ENCODE data around the gene BCKDHA. TPM values are rescaled to one million over a fixed set of nuclear protein-coding genes. Genes with fewer than 3 reads are reported as not detected.
"Not testable (repeated sequence)": the region's sequence is repeated elsewhere in the genome, so short reads cannot be mapped to it uniquely, and the experiment has no call there.

Gene BCKDHA
- total and polyA plus RNA-seq, 9 donors: 19.8 to 41.2 (median 31.9) TPM

GRCh38 chr19:41463257-41464256 is 65.9 kb downstream of the BCKDHA start:
- H3K4me3 ChIP-seq (ENCODE audit: low read length); H3K4me1 ChIP-seq (ENCODE audit: control insufficient read depth, insufficient read depth, low read length); H3K27ac ChIP-seq (ENCODE audit: low read length); H3K27me3 ChIP-seq (ENCODE audit: control insufficient read depth, insufficient read depth, low read length); H3K36me3 ChIP-seq (ENCODE audit: control insufficient read depth, insufficient read depth, low read length); DNase-seq; H3K9me3 ChIP-seq (replicated peaks; ENCODE audit: control insufficient read depth, low read depth, low read length): not testable (repeated sequence)
- WGBS (ENCODE audit: insufficient coverage): 60% methylated on average over 1 of the region's 22 CpGs

Other genes starting within 250 kb of the BCKDHA start
- 0.09 TPM for gene CYP2S1, start 204.6 kb upstream of the BCKDHA start, total RNA-seq
- 1 to 10 TPM in 2 of 8 donors, under 1 TPM in 6; 0.39 to 3.5 (median 0.58) TPM for gene CYP2S1, start 204.6 kb upstream of the BCKDHA start, polyA plus RNA-seq (ENCODE audit: insufficient read depth in 1 of 8, insufficient read length in 8 of 8, low replicate concordance in 1 of 8)
- gene AXL, start 178.6 kb upstream of the BCKDHA start, total RNA-seq: 39.8 TPM
- 10 to 100 TPM; 25.0 to 39.9 (median 28.7) TPM for gene AXL, start 178.6 kb upstream of the BCKDHA start, polyA plus RNA-seq (ENCODE audit: insufficient read depth in 1 of 8, insufficient read length in 8 of 8, low replicate concordance in 1 of 8)
- gene HNRNPUL1, start 133.4 kb upstream of the BCKDHA start, total RNA-seq: 73.0 TPM
- 100 to 1,000 TPM; 144 to 182 (median 162) TPM for gene HNRNPUL1, start 133.4 kb upstream of the BCKDHA start, polyA plus RNA-seq (ENCODE audit: insufficient read depth in 1 of 8, insufficient read length in 8 of 8, low replicate concordance in 1 of 8)
- gene CCDC97, start 87.6 kb upstream of the BCKDHA start, total RNA-seq: 14.4 TPM
- 10 to 100 TPM; 32.7 to 38.5 (median 35.6) TPM for gene CCDC97, start 87.6 kb upstream of the BCKDHA start, polyA plus RNA-seq (ENCODE audit: insufficient read depth in 1 of 8, insufficient read length in 8 of 8, low replicate concordance in 1 of 8)
- gene TGFB1, start 43.9 kb upstream of the BCKDHA start, total RNA-seq: 4.0 TPM
- 10 to 100 TPM; 16.0 to 25.4 (median 21.0) TPM for gene TGFB1, start 43.9 kb upstream of the BCKDHA start, polyA plus RNA-seq (ENCODE audit: insufficient read depth in 1 of 8, insufficient read length in 8 of 8, low replicate concordance in 1 of 8)
- gene B9D2, start 33.7 kb upstream of the BCKDHA start, total RNA-seq: 1.7 TPM
- gene B9D2, start 33.7 kb upstream of the BCKDHA start, polyA plus RNA-seq (ENCODE audit: insufficient read depth in 1 of 8, insufficient read length in 8 of 8, low replicate concordance in 1 of 8): 1 to 10 TPM; 1.8 to 4.6 (median 2.6) TPM
- 4.2 TPM for gene TMEM91, start 21.3 kb upstream of the BCKDHA start, total RNA-seq
- 1 to 10 TPM; 2.6 to 9.2 (median 5.5) TPM for gene TMEM91, start 21.3 kb upstream of the BCKDHA start, polyA plus RNA-seq (ENCODE audit: insufficient read depth in 1 of 8, insufficient read length in 8 of 8, low replicate concordance in 1 of 8)
- gene EXOSC5, start 459 bp upstream of the BCKDHA start, total RNA-seq: 8.7 TPM
- gene EXOSC5, start 459 bp upstream of the BCKDHA start, polyA plus RNA-seq (ENCODE audit: insufficient read depth in 1 of 8, insufficient read length in 8 of 8, low replicate concordance in 1 of 8): 10 to 100 TPM; 15.4 to 24.6 (median 18.6) TPM
- 0.93 TPM for gene B3GNT8, start 29.6 kb downstream of the BCKDHA start, total RNA-seq
- 1 to 10 TPM in 7 of 8 donors, under 1 TPM in 1; 0.68 to 7.4 (median 1.7) TPM for gene B3GNT8, start 29.6 kb downstream of the BCKDHA start, polyA plus RNA-seq (ENCODE audit: insufficient read depth in 1 of 8, insufficient read length in 8 of 8, low replicate concordance in 1 of 8)
- gene DMAC2, start 42.1 kb downstream of the BCKDHA start, total RNA-seq: 30.3 TPM
- 10 to 100 TPM; 38.7 to 58.0 (median 45.1) TPM for gene DMAC2, start 42.1 kb downstream of the BCKDHA start, polyA plus RNA-seq (ENCODE audit: insufficient read depth in 1 of 8, insufficient read length in 8 of 8, low replicate concordance in 1 of 8)
- not detected for gene ERICH4, start 45.3 kb downstream of the BCKDHA start, total RNA-seq
- gene ERICH4, start 45.3 kb downstream of the BCKDHA start, polyA plus RNA-seq (ENCODE audit: insufficient read depth in 1 of 8, insufficient read length in 8 of 8, low replicate concordance in 1 of 8): 1 to 10 TPM in 1 of 8 donors, under 1 TPM in 3, not detected in 4; 0.12 to 3.7 (median 0.36) TPM
- 1.5 TPM for gene CEACAM21, start 178.3 kb downstream of the BCKDHA start, total RNA-seq
- 1 to 10 TPM; 1.4 to 4.1 (median 1.9) TPM for gene CEACAM21, start 178.3 kb downstream of the BCKDHA start, polyA plus RNA-seq (ENCODE audit: insufficient read depth in 1 of 8, insufficient read length in 8 of 8, low replicate concordance in 1 of 8)
- gene CEACAM4, start 229.3 kb downstream of the BCKDHA start, total RNA-seq: not detected
- under 1 TPM in 6 of 8 donors, not detected in 2; 0.10 to 0.35 (median 0.25) TPM for gene CEACAM4, start 229.3 kb downstream of the BCKDHA start, polyA plus RNA-seq (ENCODE audit: insufficient read depth in 1 of 8, insufficient read length in 8 of 8, low replicate concordance in 1 of 8)